Dermis microvascular lymphatic vessel endothelial cell (primary cell): ENCODE results near the gene LCN10. TPM values are rescaled to one million over a fixed set of nuclear protein-coding genes. Genes with fewer than 3 reads are reported as not detected.
"Not testable (repeated sequence)": the region's sequence is repeated elsewhere in the genome, so short reads cannot be mapped to it uniquely, and the experiment has no call there.

Experiments
- DNase-seq, 2 donors: peaks; one replicate each; pipeline versions ENCODE4 v3.0.0 to v3.0.0-alpha.2; 2010; ENCODE audit warnings: low read depth in 2 of 2
- total RNA-seq: library from RNA; depleted of rRNA; stranded (reverse); fragments of >200 nt; gene quantifications from 2 replicates; pipeline ENCODE4 v1.2.1, GENCODE V29; 2014

The LCN10 gene
- total RNA-seq, 1 donor from 2014 or later = 0.13 TPM

DNA sequence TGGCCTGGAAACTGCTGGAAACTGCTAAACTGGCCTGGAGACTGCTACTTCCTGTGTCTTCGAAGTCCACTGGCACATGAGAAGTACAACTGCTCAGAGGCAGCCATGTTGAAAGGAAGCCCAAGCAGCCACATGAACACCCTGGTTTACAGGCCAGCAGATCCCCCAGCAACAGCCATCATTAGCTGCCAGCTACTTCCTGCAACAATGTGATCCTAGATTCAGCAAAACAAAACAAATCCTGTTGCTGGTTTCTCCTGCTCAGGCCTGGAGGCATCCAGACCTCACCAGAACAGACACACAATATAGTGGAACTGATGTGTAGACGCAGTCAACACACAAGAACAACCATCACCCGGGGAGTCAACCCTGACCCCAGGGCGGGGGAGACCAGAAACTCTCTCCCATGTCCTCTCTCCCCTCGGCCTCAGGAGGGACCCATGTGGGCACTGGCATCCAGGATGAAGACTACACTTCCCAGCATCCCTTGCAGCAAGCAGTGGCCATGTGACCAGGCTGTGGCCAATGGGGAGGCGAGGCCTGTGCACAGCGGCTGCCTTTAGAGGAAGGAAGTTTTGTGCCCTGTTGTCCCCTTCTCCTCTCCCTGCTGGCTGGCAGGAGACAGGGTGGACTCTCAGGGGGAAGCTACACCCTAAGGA lies 30.8 kb upstream of the LCN10 start:
- peak in 1 of 2 donors; percentile 42 for DNase-seq

DNA sequence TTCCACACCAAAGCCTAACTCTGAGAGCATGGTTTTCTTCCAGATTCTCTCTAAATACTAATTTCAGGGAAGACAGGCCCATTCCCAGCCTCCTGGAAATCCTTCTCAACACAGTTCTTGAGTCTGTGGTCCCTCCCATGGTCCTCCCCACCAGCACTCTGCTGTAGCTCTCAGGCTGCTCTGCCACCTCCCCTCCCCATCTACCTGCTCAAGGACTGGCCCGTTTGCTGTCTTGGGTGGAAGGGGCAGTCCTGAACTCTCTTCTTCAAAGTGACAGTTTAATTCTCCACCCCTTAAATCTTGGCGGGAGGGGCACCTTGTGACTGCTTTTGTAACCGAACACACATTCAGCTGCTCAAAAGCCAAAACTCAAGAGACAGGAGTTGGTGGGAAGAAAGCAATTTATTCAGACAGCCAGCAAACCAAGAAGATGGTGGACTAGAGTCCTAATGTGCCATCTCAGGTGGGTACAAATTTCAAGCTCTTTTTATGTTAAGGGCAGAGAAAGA lies 29.2 kb upstream of the LCN10 start:
- DNase-seq = no peak

DNA sequence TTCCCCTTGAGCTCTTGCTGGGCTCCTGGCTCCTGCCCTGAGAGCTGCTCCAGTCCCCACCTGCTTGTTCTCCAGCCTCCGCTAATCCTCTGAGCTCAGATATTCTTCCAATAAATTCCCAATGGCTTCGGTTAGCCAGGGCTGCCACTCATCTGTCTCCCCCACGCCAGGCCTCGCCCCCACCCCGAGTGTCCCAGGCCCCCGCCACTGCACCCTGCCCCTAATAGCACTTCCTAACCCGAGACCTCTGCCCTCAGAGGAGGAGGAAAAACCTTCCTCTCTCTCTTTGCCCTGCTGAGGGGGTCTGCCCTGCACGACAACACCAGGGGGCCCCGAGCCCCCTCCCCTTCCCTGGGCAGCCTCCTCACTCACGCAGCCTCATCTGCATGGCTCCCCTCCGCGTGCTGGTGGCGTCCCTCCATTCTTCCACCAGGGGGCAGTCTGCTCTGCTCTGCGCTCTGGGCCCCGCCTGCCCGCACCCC lies 27.0 kb upstream of the LCN10 start:
- peak in 1 of 2 donors; percentile 32 for DNase-seq

DNA sequence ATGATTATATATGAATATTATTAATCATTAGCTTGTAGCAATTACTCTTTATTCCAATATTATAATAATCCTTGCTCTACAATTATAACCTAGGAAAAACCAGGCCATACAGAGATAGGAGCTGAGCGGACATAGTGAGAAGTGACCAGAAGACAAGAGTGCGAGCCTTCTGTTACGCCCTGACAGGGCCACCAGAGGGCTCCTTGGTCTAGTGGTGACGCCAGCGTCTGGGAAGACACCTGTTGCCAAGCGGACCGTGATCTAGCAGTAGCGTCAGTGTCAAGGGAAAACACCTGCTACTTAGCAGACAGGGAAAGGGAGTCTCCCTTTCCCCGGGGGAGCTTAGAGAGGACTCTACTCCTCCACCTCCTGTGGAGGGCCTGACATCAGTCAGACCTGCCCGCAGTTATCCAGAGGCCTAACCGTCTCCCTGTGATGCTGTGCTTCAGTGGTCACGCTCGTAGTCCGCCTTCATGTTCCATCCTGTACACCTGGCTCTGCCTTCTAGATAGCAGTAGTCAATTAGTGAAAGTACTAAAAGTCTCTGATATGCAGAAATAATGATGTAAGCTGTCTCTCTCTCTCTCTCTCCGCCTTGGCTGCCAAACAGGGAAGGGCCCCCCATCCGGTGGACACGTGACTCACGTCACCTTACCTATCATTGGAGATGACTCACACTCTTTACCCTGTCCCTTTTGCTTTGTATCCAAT lies 23.8 kb upstream of the LCN10 start:
- peak in 1 of 2 donors; percentile 50 for DNase-seq

DNA sequence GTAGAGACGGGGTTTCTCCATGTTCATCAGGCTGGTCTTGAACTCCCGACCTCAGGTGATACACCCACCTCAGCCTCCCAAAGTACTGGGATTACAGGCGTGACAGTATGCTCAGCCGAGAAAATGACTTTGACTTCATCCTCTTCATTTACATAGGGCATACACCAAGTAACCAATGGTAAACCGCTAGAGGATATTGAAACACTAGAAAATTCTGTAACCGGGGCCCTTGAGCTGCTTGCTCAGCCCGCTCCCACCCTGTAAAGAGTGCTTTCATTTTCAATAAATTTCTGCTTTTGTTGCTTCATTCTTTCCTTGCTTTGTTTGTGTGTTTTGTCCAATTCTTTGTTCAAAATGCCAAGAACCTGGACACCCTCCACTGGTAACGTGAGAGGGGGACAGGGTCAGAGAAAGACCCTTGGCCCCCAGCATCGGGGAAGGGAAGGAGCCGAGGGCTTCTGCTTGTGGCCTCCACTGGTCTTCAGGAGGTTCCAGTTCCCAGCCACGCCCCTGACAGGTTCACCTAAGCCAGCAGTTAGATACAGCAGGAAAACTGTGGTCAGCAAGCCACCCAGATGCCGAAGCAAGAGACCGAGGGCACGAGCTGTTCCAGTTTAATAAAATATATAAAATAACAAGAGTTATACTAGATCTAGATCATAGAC lies 23.1 kb upstream of the LCN10 start:
- DNase-seq = not testable (repeated sequence)

DNA sequence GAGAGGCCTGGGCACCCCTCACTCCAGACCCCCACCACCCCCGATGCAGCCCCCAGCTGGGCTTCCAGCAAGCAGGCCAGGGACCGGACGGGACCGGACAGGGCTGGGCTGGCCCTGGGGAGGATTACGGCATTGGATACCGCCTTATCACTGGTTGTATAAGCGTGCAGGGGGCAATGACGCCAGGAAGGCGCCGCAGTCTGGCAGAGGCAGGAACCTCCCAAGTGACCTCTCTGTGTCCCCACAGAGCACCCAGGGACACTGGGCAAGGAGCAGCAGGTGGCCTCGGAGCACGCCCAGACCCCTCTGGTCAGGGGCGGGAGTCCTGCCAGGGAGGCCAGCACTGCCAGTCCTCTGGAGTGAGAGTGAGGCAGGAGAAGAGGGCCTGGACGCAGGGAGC lies 22.3 kb upstream of the LCN10 start:
- no peak for DNase-seq

DNA sequence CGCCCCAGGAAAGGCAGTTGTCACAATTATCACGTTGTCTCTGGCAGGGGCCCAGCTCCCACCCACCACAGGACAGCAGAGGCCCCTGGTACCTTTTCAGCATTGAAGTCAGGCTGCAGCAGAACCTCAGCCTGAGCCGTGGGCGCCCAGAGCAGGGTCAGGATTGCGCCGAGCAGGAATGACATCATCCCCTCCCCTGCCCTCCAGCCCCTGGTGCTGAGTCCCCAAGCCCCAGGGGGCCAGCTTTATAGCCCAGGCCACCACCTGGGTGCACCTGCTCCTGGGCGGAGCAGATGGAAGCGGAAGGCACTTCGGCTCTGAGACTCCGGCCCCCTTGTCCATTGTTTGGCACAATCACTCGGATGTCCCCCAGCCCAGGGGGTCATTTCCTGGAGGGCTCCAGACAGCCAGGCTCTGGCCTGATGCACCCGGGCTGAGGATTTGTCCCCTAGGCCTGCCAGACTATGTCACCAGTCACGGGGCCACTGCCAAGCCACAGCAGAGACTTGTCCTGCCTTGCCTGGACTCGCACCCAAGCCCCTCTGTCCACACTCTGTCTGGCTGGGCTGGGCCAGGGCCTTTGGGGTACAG lies 21.7 kb upstream of the LCN10 start, which contains the start of gene LCN15:
Gene LCN15, minus strand, starts transcription at position 218 of the 591 bp plus-strand sequence. Its CDS starts 30 bp downstream, at position 188.
- DNase-seq = no peak

DNA sequence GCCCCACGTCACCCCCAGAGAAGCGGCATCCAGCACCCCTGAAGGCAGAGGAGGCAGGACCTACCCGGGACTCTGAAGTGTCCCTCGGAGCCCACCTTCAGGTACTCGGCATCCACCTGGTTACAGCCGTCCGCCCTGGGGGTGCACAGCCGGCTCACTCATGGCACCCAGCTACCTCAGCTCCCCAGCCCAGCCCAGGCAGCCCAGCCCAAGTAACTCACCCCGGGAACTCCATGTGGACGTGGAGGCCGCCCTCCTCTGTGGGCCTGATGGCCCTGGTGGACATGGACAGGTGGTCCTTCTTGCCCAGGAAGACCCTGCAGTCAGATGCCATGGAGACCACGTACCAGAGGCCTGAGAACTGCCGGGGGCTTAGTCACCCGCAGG lies 20.9 kb upstream of the LCN10 start:
- no peak for DNase-seq

DNA sequence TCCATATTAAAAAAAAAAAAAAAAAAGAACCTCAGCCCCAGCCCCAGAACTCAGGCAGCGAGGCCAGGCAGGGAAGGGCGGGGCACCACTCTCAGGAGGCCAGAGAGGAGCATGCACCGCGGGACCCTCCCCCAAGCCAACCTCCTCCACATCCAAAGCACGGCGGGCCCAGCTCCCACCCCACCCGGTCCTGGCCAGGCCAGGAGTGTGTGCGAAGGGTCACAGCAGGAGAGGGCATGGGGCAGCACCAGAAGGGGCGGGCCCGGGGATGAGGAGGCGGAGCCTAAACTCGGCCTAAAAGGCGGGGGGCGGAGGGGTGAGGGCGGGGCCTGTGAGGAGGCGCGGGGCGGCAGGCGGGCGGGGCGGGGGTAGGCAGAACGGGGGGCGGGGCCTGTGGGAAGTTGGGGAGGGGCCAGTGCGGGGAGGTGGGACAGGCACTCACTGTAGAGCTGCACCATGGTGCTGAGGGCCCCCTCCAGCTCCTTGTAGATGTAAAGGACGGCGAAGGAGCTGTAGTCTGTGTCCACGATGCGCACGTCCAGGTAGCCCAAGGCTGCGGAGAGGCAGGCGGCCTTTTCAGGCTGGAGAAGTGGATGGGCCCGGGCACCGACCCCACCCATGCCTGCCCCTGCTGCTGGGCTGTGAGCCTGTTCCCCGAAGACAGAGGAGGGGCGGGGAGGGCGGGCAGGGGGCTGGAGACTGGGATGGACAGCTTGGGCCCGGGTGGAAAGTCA lies 20.3 kb upstream of the LCN10 start:
- peak in 1 of 2 donors; percentile 42 for DNase-seq

DNA sequence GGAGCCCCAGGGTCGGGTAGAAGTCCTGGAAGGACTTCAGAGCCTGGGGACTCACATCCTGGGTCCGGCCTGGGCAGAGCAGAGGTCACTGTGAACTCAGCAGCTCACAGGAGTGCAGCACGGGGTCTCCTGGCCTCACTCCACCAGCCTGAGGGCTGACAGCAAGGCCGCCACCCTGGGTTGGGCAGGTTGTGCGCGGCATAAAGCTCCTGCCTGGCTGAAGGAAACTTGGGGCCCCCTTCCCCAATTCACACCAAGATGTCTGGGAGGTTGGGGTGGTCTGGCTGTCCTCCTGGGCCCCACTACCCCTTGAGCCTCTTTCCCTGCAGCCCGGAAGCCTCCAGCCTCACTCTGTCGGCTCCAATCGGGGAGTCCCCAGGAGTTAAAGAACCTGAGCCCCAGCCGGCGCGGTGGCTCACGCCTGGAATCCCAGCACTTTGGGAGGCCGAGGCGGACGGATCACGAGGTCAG lies 19.5 kb upstream of the LCN10 start:
- DNase-seq = no peak

DNA sequence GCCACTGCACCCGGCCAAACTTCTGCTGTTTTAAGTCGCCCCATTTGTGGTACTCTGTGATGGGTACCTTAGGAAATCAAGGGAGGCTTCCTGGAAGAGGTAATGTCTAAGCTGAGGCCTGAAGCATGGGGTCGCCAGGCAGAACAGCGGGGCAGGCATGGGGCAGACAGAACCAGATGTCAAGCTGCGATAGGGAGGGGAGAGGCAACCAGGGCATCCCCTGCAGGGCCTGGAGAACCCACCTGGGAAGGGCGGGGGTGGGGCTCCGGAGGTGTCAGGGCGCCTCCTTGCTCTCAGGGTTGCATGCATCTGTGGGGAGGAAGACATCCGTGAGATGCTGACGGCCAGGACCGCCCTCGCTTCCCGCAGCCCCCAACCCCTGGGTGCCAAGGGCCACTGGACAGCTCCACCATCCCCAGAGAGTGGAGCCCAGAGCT lies 18.8 kb upstream of the LCN10 start:
- DNase-seq = no peak

DNA sequence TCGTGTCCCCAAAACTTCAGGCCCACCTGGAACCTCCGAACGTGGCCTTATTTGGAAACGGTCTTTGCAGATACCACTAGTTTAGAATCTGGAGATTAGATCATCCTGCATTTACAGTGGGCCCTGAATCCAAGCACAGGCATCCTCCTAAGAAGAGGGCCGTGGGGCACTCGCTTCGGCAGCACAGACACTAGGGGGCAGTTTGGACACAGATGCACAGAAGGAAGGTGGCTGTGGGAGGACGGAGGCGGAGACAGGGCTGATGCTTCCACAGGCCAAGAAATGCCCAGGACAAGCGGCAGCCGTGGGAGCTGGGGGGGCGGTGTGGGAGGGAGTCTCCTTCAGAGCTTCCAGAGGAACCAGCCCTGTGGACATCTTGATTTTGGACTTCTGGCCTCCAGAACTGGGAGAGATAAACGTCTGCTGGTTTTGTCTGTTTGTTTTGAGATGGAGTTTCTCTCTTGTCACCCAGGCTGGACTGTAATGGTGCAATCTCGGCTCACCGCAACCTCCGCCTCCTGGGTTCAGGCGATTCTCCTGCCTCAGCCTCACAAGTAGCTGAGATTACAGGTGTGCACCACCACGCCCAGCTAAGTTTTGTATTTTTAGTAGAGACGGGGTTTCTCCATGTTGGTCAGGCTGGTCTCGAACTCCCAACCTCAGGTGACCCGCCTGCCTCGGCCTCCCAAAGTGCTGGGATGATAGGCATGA lies 18.2 kb upstream of the LCN10 start:
- peak in 1 of 2 donors; percentile 58 for DNase-seq

DNA sequence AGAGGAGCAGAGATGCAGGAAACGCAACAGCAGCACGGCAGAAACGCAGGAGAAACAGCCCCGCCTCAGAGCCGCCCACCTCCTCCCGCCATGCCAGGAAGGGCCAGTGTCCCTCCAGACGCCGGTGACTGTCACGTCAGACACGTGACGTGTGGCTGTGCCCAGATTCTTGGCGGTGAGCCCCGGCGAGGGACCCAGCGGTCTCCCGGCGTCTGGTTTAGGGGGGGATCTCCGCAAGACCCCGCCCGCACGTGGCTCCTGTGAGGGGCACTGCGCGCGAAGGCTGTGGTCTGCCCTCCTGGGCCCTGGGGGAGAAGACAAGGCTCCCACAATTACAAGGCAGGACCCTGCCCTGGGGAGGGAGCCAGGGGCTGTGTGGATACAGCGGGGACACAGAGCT lies 17.7 kb upstream of the LCN10 start:
- DNase-seq = no peak

DNA sequence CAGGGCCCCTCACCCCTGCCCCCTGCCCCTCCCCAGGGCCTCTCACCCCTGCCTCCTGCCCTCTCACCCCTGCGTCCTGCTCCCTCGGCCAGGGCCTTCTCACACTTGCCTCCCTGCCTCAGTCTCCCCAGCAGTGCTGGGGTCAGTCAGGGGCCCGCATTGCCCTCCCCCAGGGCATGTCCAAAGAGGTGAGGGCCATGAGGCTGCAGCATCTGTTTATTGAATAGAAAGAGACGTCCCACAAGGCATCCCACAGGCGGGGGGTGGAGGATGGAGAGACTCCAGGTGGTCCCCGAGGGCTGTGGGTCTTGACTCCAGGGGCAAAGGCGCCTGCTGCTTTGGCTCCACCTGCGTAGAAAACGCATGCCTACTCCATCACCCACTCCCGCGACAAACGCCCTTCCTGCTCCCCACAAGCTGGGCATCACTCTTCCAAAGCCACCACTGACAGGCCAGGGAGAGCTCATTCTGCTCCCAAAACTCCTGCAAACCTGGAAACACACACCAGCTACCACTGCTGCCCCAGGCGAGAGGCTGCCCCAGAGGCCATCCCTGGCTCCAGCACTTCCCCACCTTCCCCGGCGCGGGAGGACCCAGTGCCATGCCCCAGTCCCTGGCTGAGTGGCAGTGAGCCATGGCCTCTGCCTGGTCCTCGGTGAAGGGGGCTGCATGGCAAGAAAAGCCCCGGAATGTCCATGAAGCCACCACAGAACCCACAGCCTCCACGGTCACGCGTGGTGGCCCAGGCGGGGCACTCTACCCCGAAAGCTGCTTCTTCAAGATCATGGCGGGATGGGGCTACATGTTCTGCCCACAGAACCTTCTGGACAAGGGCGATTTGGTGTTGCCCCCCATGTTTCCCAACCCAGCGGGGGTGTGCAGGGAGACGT lies 16.9 kb upstream of the LCN10 start:
- DNase-seq = no peak

DNA sequence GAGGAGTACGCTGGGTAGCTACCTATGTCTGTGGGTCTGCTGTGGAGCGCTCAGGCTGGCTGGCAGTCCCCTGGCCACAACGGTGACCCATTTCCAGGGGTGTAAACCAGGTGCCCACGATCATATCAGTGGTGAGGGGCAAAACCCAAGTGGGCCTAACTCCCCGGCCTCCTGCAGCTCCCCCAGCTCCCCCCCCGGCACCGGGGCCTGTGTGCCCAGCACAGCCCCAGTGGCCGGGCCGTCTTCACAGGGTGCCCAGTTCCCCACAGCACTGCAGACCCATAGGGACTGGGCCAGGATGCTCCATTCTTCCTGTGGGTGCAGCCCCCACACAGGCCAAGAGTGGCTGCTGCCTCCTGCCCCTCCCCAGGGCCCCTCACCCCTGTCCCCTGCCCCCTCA lies 16.3 kb upstream of the LCN10 start:
- no peak for DNase-seq

DNA sequence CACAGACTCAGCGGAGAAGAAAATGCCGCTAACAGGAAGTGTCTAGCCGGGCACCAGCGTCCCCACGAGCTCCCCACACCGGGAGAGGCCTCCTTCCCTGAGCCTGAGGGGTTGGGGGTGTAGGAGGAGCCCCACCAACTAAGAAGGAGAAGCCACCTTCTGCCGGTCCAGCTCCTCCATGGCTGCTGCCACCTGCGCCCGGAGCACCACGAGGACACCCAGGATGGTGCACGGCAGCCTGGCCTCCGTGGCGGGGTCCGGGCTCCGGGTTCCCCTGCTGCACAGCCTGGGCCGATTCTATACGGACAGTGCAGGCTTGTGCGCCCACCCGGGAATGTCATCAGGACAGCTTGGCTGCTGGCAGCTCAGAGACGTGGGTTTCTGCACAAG lies 15.0 kb upstream of the LCN10 start:
- DNase-seq = no peak

DNA sequence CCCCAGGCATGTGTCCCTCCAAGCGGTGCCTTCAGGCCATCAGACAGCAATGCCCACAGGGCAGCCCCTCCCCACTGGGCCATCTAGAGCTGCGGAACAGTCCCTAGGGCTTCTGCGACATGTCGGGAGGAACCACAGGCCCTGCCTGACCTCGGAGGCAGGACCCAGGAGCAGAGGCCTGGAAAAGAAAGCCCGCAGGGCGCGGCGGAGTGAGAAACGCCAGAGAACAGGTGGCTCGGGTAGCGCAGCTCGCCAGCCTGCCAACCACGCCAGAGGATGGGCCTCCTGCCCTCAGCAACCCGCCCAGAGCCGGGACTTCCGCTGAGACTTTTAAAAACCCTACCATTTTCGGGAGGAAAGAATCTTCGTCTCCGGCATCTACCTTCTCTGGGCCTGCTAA lies 14.6 kb upstream of the LCN10 start:
- no peak for DNase-seq

DNA sequence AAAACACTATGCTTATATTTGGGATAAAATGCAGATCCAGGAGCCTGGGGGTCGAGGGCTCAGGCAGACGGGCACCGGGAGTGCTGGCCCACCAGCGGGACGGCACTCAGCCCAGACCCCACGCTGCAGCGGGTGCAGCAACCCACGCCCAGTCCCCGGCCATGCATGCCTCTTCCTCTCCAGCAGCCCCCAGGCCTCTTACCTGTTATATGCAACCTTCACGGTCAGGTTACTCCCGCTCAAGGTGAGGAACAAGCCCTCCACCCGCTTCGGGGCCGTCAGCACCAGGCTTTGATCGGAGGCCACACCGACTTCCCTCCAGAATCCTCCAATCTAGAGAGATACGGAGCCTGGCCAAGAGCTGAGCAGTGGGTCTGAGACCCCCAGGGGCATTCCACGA lies 14.1 kb upstream of the LCN10 start:
- no peak for DNase-seq

DNA sequence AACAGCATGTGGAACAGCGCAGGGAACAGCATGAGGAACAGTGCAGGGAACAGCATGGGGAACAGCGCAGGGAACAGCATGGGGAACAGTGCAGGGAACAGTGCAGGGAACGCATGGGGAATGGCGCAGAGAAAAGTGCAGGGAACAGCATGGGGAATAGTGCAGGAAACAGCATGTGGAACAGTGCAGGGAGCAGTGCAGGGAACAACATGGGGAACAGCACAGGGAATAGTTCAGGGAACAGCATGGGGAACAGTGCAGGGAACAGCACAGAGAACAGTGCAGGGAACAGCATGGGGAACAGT lies 13.3 kb upstream of the LCN10 start:
- no peak for DNase-seq
